Femur (tissue), 1 donor: Measurements from ENCODE around the gene MYRIP.
"Not testable (repeated sequence)": the region's sequence is repeated elsewhere in the genome, so short reads cannot be mapped to it uniquely, and the experiment has no call there.

ENCODE experiments used
- DNase-seq: peaks from one replicate; pipeline ENCODE4 v3.0.0-alpha.2; 2017

Gene MYRIP

GRCh38 chr3:40088527-40089170 lies 279.2 kb downstream of the MYRIP start:
- no peak for DNase-seq

- no peak for DNase-seq
Measured at GRCh38 chr3:40096661-40097111, 287.3 kb downstream of the MYRIP start.

- no peak for DNase-seq
Measured at GRCh38 chr3:40097131-40098117, 288.0 kb downstream of the MYRIP start.

- DNase-seq: no peak
Measured at GRCh38 chr3:40098261-40098759, 288.9 kb downstream of the MYRIP start.

- DNase-seq: no peak
Measured at GRCh38 chr3:40099871-40100270, 290.5 kb downstream of the MYRIP start.

- DNase-seq: no peak
Measured at GRCh38 chr3:40102182-40102581, 292.8 kb downstream of the MYRIP start.

GRCh38 chr3:40103829-40104228 lies 294.4 kb downstream of the MYRIP start:
- DNase-seq: no peak

- no peak for DNase-seq
Measured at GRCh38 chr3:40104441-40104840, 295.0 kb downstream of the MYRIP start.

- no peak for DNase-seq
Measured at GRCh38 chr3:40108643-40109042, 299.2 kb downstream of the MYRIP start.

GRCh38 chr3:40109641-40110490 lies 300.5 kb downstream of the MYRIP start:
- DNase-seq: no peak

- peak; percentile 40 for DNase-seq
Measured at GRCh38 chr3:40116478-40117177, 307.2 kb downstream of the MYRIP start.

GRCh38 chr3:40118091-40118490 lies 308.7 kb downstream of the MYRIP start:
- DNase-seq: no peak

- DNase-seq: no peak
Measured at GRCh38 chr3:40120067-40120692, 310.8 kb downstream of the MYRIP start.

GRCh38 chr3:40120806-40121205 lies 311.4 kb downstream of the MYRIP start:
- DNase-seq: no peak

GRCh38 chr3:40124918-40125317 lies 315.5 kb downstream of the MYRIP start:
- no peak for DNase-seq

- DNase-seq: no peak
Measured at GRCh38 chr3:40128166-40128565, 318.8 kb downstream of the MYRIP start.

- DNase-seq: no peak
Measured at GRCh38 chr3:40129510-40129909, 320.1 kb downstream of the MYRIP start.

- DNase-seq: no peak
Measured at GRCh38 chr3:40129981-40130380, 320.6 kb downstream of the MYRIP start.

- DNase-seq: no peak
Measured at GRCh38 chr3:40130721-40131120, 321.3 kb downstream of the MYRIP start.

- not testable (repeated sequence) for DNase-seq
Measured at GRCh38 chr3:40133886-40134575, 324.6 kb downstream of the MYRIP start.
